H1 (cell line): Measurements from ENCODE around the gene SIK1. TPM values are rescaled to one million over a fixed set of nuclear protein-coding genes. Genes with fewer than 3 reads are reported as not detected.

ENCODE experiments used
- CTCF ChIA-PET: fragments of 300-600 bp; sonication (Branson Sonifier 250); formaldehyde crosslinking; loops from one replicate; lab custom pipeline; 2021; ENCODE audit not compliant: partially characterized antibody; lab: Charles Lee
- POLR2A ChIA-PET: fragments of 300-600 bp; sonication (Branson Sonifier 250); formaldehyde crosslinking; loops from one replicate; lab custom pipeline; 2021; ENCODE audit warnings: inconsistent platforms; ENCODE audit not compliant: partially characterized antibody; lab: Charles Lee
- DNase-seq, 2 experiments: peaks; one replicate each; pipeline versions ENCODE4 v3.0.0 to v3.0.0-alpha.2; 2010 to 2022; ENCODE audit warnings: low spot score in 2 of 2, low read depth in 1 of 2, mixed read lengths in 1 of 2
- FAIRE-seq: peaks from 2 replicates; lab custom pipeline; 2011; peaks lifted over from hg19 to GRCh38; lab: Jason Lieb, UNC
- H2AFZ ChIP-seq: 2 replicates; pipeline ENCODE4 v1.8.1; 2012; ENCODE audit warnings: low read length, inconsistent platforms
- H2AK5ac ChIP-seq: 2 replicates; pipeline ENCODE4 v1.6.1; 2013; ENCODE audit warnings: low read depth, low read length
- H2BK120ac ChIP-seq: replicated peaks from 2 replicates; pipeline ENCODE3; 2013; ENCODE audit warnings: low read depth, low read length, inconsistent platforms
- H2BK12ac ChIP-seq: 2 replicates; pipeline ENCODE4 v1.6.1; 2013; ENCODE audit warnings: low read depth, low read length
- H2BK15ac ChIP-seq: 2 replicates; pipeline ENCODE4 v1.6.1; 2013; ENCODE audit warnings: low read length
- H2BK20ac ChIP-seq: 2 replicates; pipeline ENCODE4 v1.6.1; 2013; ENCODE audit warnings: low read length
- H2BK5ac ChIP-seq: 2 replicates; pipeline ENCODE4 v1.6.1; 2013; ENCODE audit warnings: low read depth, low read length
- H3K14ac ChIP-seq: 2 replicates; pipeline ENCODE4 v1.6.1; 2013; ENCODE audit warnings: inconsistent platforms; ENCODE audit not compliant: insufficient read length
- H3K18ac ChIP-seq: 2 replicates; pipeline ENCODE4 v1.6.1; 2013; ENCODE audit warnings: low read length; ENCODE audit errors: extremely low read depth
- H3K23ac ChIP-seq: 2 replicates; pipeline ENCODE4 v1.6.1; 2013; ENCODE audit warnings: inconsistent platforms; ENCODE audit not compliant: insufficient read length
- H3K23me2 ChIP-seq: 2 replicates; pipeline ENCODE4 v1.6.1; 2013; ENCODE audit warnings: low read depth, low read length
- H3K27ac ChIP-seq: 2 replicates; pipeline ENCODE4 v1.6.1; 2011; ENCODE audit warnings: low read depth, low read length, inconsistent platforms
- H3K27me3 ChIP-seq, 4 experiments: replicated peaks in 1 of 4; 1 replicate in 1 of 4; 2 replicates in 3 of 4; pipeline versions ENCODE4 v1.6.1 to v1.8.1; 2011 to 2013; ENCODE audit warnings: low read length in 3 of 4, mild to moderate bottlenecking in 3 of 4, inconsistent platforms in 2 of 4, mixed read lengths in 2 of 4, moderate library complexity in 1 of 4; ENCODE audit not compliant: control insufficient read depth in 3 of 4, insufficient read depth in 3 of 4; ENCODE audit errors: extremely low read depth in 1 of 4
- H3K36me3 ChIP-seq, 4 experiments: 2 replicates each; pipeline versions ENCODE4 v1.6.1 to v1.8.1; 2011 to 2013; ENCODE audit warnings: mild to moderate bottlenecking in 4 of 4, low read length in 3 of 4, moderate library complexity in 2 of 4, control low read depth in 1 of 4, inconsistent platforms in 1 of 4; ENCODE audit not compliant: insufficient read depth in 4 of 4, control insufficient read depth in 2 of 4
- H3K4ac ChIP-seq: replicated peaks from 2 replicates; pipeline ENCODE3; 2013; ENCODE audit warnings: low read length, low read depth, mixed read lengths, inconsistent platforms; ENCODE audit not compliant: insufficient read length
- H3K4me1 ChIP-seq, 4 experiments: replicated peaks in 1 of 4; 1 replicate in 1 of 4; 2 replicates in 3 of 4; pipeline versions ENCODE4 v1.6.1 to v1.8.1; 2011 to 2013; ENCODE audit warnings: low read length in 3 of 4, inconsistent platforms in 2 of 4, mixed read lengths in 1 of 4; ENCODE audit not compliant: insufficient read depth in 4 of 4, control insufficient read depth in 3 of 4
- H3K4me2 ChIP-seq, 2 experiments: 2 replicates each; pipeline versions ENCODE4 v1.6.1 to v1.8.1; 2011 to 2013; ENCODE audit warnings: low read depth in 2 of 2, low read length in 2 of 2, control low read depth in 1 of 2, inconsistent platforms in 1 of 2, mild to moderate bottlenecking in 1 of 2; ENCODE audit not compliant: insufficient read depth in 1 of 2
- H3K4me3 ChIP-seq, 4 experiments: fragments of 200-600, 300-600 bp in 1 of 4; sonication (generic), shearing (Covaris generic), sonication (Bioruptor Twin) in 1 of 4; 2 replicates each; pipeline versions ENCODE4 v1.5.1 to v1.8.1; 2011 to 2016; ENCODE audit warnings: low read length in 4 of 4, low read depth in 3 of 4, control low read depth in 2 of 4, inconsistent platforms in 2 of 4, mild to moderate bottlenecking in 2 of 4, mixed read lengths in 1 of 4, moderate library complexity in 1 of 4; ENCODE audit not compliant: insufficient read depth in 2 of 4; ENCODE audit errors: extremely low read depth in 1 of 4
- H3K56ac ChIP-seq: replicated peaks from 2 replicates; pipeline ENCODE3; 2013; ENCODE audit warnings: low read depth, mild to moderate bottlenecking, mixed read lengths, low read length, inconsistent platforms; ENCODE audit not compliant: insufficient read length
- H3K79me1 ChIP-seq: 2 replicates; pipeline ENCODE4 v1.6.1; 2013; ENCODE audit warnings: low read depth, low read length, control low read depth
- H3K79me2 ChIP-seq, 2 experiments: 2 replicates each; pipeline versions ENCODE4 v1.6.1 to v1.8.1; 2012 to 2013; ENCODE audit warnings: low read length in 2 of 2, mild to moderate bottlenecking in 2 of 2, inconsistent platforms in 1 of 2; ENCODE audit not compliant: insufficient read depth in 2 of 2, control insufficient read depth in 1 of 2
- H3K9ac ChIP-seq, 4 experiments: replicated peaks in 1 of 4; 1 replicate in 1 of 4; 2 replicates in 3 of 4; pipeline versions ENCODE4 v1.6.1 to v1.8.1; 2011 to 2013; ENCODE audit warnings: low read depth in 3 of 4, low read length in 3 of 4, control low read depth in 2 of 4, mild to moderate bottlenecking in 2 of 4, moderate library complexity in 2 of 4, inconsistent platforms in 1 of 4; ENCODE audit errors: extremely low read depth in 1 of 4
- H3K9me3 ChIP-seq, 2 experiments: 2 replicates each; pipeline versions ENCODE4 v1.6.1 to v1.8.1; 2012 to 2013; ENCODE audit warnings: mild to moderate bottlenecking in 2 of 2, moderate library complexity in 2 of 2, control low read depth in 1 of 2, inconsistent platforms in 1 of 2, low read depth in 1 of 2, low read length in 1 of 2, mixed read lengths in 1 of 2; ENCODE audit not compliant: insufficient read depth in 2 of 2
- H4K20me1 ChIP-seq, 2 experiments: replicated peaks in 1 of 2; 2 replicates each; pipeline versions ENCODE3 to v1.8.1; 2011 to 2013; ENCODE audit warnings: inconsistent platforms in 2 of 2, low read length in 2 of 2, mild to moderate bottlenecking in 1 of 2; ENCODE audit not compliant: insufficient read depth in 2 of 2, control insufficient read depth in 1 of 2
- H4K5ac ChIP-seq: 2 replicates; pipeline ENCODE4 v1.6.1; 2013; ENCODE audit warnings: low read length, low read depth, mixed read lengths, inconsistent platforms; ENCODE audit not compliant: insufficient read length
- H4K8ac ChIP-seq: 2 replicates; pipeline ENCODE4 v1.8.0; 2013; ENCODE audit warnings: mild to moderate bottlenecking, moderate library complexity, low read length, inconsistent platforms; ENCODE audit not compliant: insufficient read depth; ENCODE audit errors: extremely low read depth
- H4K91ac ChIP-seq: replicated peaks from 2 replicates; pipeline ENCODE3; 2013; ENCODE audit warnings: low read length, mixed read lengths, inconsistent platforms; ENCODE audit not compliant: insufficient read length
- FOSL1 ChIP-seq: IDR thresholded peaks from 2 replicates; pipeline ENCODE4 v1.6.1; 2011; ENCODE audit warnings: mild to moderate bottlenecking, low read depth, low read length, moderate library complexity; ENCODE audit not compliant: insufficient read depth
- WGBS, 2 experiments: shearing (Covaris generic) in 1 of 2; methylation state at CpG; one replicate each; pipeline versions ENCODE4 v1.1.6 to v1.1.7; 2013 to 2015; ENCODE audit warnings: low lambda C conversion rate in 2 of 2, mixed read lengths in 2 of 2, inconsistent platforms in 1 of 2, low coverage in 1 of 2, missing lambda C conversion rate in 1 of 2; ENCODE audit not compliant: insufficient replicate concordance in 2 of 2, insufficient coverage in 1 of 2, insufficient read length in 1 of 2; ENCODE audit errors: extremely low coverage in 1 of 2, missing lambda C conversion rate in 1 of 2; 5-methylcytosine and 5-hydroxymethylcytosine counted together
- polyA plus RNA-seq, 7 experiments: library from polyadenylated mRNA; depleted of rRNA in 3 of 7; stranded (reverse) in 5 of 7; unstranded in 2 of 7; fragments of >200 nt in 5 of 7; fragments of 200-250 nt in 2 of 7; gene quantifications; 1 replicate in 5 of 7; 2 replicates in 1 of 7; 4 replicates in 1 of 7; pipeline versions ENCODE4 v1.2.1 to v1.2.3, GENCODE V29; 2011 to 2013; ENCODE audit warnings: missing spikeins in 2 of 7, mixed read lengths in 2 of 7
- total RNA-seq: library from RNA; stranded (reverse); fragmentation: NEBNext Ultra II Directional; extraction: Animal tissue kit (Norgen Biotek cat#: 25700); gene quantifications from 2 replicates; pipeline ENCODE4 v1.2.1, GENCODE V29; 2021

SIK1 gene
- total and polyA plus RNA-seq, 2 of the 8 experiments (the other 6 are each of a cell fraction or from before 2014, with no cell fraction given): 1.5 to 6.7 TPM

- Histone ChIP-seq H3K4me3 (no peak overlapping the region), H3K23ac (no peak overlapping the region), H3K18ac (no peak overlapping the region), H3K79me2 (no peaks in the 10 kb centered on the region), H3K27me3 (no peaks in the 10 kb centered on the region)
- no peak for TF ChIP-seq FOSL1
- TF ChIP-seq, all 59 proteins: peak for 0
- no peak for FAIRE-seq
- H2BK5ac ChIP-seq: no peak overlapping the region
- POLR2A ChIA-PET: no interaction called here
- H2AK5ac ChIP-seq: no peak overlapping the region
- H4K91ac ChIP-seq: no peak overlapping the region
- H3K79me1 ChIP-seq: no peaks in the 10 kb centered on the region
- no peak overlapping the region for H2BK120ac ChIP-seq
- H3K14ac ChIP-seq: no peak overlapping the region
- no peak overlapping the region for H3K56ac ChIP-seq
- no peak overlapping the region for H4K5ac ChIP-seq
- H3K4me1 ChIP-seq: peaks cover 0 to 4% (median 3%) of the 10 kb centered on the region in 4 experiments; a peak in 6 of 7 replicates
- H3K27ac ChIP-seq: no peak overlapping the region
- no peak overlapping the region for H3K4ac ChIP-seq
- 93% methylated on average over 12 of the region's 16 CpGs; no CpG with 5 or more reads in 1 of the 2 experiments for WGBS, 2 experiments
- no peaks in the 10 kb centered on the region for H3K9me3 ChIP-seq
- no peak overlapping the region for H2BK15ac ChIP-seq
- no peak for DNase-seq
- no peaks in the 10 kb centered on the region for H4K20me1 ChIP-seq
- no peak overlapping the region for H2BK20ac ChIP-seq
- no peaks in the 10 kb centered on the region for H3K36me3 ChIP-seq
- no peaks in the 10 kb centered on the region for H3K23me2 ChIP-seq
- H4K8ac ChIP-seq: peak overlapping the region; percentile 71; the same call in 1 of the 2 replicates
- H3K4me2 ChIP-seq: no peak overlapping the region
- H2BK12ac ChIP-seq: peak overlapping the region; percentile 50; the same call in 1 of the 2 replicates
- H2AFZ ChIP-seq: no peak overlapping the region
- CTCF ChIA-PET: interaction anchor here (1.0 kb wide), 2 partner anchors 16 to 74 kb away, joined by 3 read pairs; no protein-coding TSS in a partner anchor
- H3K9ac ChIP-seq: no peak overlapping the region
Observed at GRCh38 chr21:43374228-43374885, 52.6 kb downstream of the SIK1 start.
